ENCODE measurements around the gene ASB7. TPM values are rescaled to one million over a fixed set of nuclear protein-coding genes. Genes with fewer than 3 reads are reported as not detected.

Gene ASB7
- total RNA-seq, 6 donors from 2014 or later, result 11.7 to 19.8 (median 14.2) TPM

DNA sequence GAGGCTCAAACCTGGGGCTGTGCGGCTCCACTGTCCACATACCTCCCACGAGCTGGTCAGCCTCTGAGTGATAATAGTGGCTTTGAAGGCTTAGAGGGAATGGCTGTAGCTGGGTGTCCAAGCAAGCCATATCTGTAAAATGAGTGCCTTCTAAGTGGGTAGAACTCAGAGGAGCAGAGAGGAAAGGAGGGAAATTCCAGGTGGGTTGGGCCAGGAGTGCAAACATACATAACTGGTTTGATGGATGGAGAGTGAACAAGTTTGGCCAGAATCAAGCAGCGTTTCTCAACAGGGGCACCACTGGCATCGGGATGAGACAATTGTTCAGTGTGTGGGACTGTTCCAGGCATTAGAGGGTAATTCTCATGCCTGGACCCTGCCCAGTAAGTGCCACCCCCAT is 91.1 kb downstream of the ASB7 start:
- no peak overlapping the region for H3K27ac ChIP-seq
- 64 to 73% methylated on average over 4 of the region's 4 CpGs for WGBS, 2 donors
- peak in 1 of 2 donors; percentile 71 for ATAC-seq (ENCODE audit: low FRiP score in 2 of 2)

DNA sequence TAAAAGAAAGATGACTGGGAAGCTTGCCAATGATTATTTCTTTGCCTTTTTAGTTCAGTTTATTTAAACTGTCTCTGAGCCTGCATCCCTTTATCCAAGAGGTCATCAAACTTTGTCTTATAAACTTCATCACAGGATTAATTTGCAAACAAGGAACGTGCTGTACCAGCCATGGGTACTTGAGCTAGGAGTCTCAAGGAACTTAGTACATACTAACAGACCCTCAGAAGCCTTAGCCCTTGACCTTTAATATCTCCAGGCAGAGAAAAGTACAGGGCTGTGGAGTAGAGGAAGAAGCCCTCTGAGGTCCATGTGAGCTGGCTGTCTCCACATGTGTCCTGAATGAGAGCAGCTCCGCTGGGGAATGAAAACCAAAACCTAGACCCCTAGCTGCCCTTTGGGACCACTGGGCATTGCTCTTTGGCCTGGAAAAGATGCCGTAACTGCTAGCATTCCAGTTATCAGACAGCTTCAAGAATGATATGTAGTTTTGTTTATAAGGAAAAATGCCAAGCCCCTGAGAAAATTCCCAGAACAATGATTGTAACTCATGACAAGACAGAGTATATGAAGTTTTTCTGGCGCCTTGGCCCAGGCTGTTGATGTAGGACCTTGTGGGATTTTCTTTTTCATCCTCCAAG is 92.1 kb downstream of the ASB7 start:
- ATAC-seq (ENCODE audit: low FRiP score in 2 of 2) (peak in 1 of 2 donors; percentile 68), DNase-seq (no peak)
- TF ChIP-seq EP300 (IDR thresholded peaks at IDR 0.05), result peak in 1 of 4 donors; percentile 68
- TF ChIP-seq, protein P1, sequence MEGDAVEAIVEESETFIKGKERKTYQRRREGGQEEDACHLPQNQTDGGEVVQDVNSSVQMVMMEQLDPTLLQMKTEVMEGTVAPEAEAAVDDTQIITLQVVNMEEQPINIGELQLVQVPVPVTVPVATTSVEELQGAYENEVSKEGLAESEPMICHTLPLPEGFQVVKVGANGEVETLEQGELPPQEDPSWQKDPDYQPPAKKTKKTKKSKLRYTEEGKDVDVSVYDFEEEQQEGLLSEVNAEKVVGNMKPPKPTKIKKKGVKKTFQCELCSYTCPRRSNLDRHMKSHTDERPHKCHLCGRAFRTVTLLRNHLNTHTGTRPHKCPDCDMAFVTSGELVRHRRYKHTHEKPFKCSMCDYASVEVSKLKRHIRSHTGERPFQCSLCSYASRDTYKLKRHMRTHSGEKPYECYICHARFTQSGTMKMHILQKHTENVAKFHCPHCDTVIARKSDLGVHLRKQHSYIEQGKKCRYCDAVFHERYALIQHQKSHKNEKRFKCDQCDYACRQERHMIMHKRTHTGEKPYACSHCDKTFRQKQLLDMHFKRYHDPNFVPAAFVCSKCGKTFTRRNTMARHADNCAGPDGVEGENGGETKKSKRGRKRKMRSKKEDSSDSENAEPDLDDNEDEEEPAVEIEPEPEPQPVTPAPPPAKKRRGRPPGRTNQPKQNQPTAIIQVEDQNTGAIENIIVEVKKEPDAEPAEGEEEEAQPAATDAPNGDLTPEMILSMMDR (IDR thresholded peaks at IDR 0.05), result no peak
- peaks cover 0 to 25% (median 12%) of the 10 kb centered on the region in 4 donors for H3K4me1 ChIP-seq
- WGBS, 2 donors, result 56 to 66% methylated on average over 4 of the region's 4 CpGs
- no peaks in the 10 kb centered on the region for H3K27me3 ChIP-seq
- H3K36me3 ChIP-seq, result no peaks in the 10 kb centered on the region
- no peak overlapping the region for H3K4me3 ChIP-seq
- H3K27ac ChIP-seq, result no peak overlapping the region
- H3K9me3 ChIP-seq, result no peaks in the 10 kb centered on the region

More for the DNA sequence above, 91.1 kb downstream of the ASB7 start:
- peak in 1 of 2 donors; percentile 64 for DNase-seq
- H3K4me3 ChIP-seq, result no peak overlapping the region
- TF ChIP-seq POLR2AphosphoS5 (IDR thresholded peaks at IDR 0.05) (peak in 1 of 2 donors; percentile 29), EP300 (IDR thresholded peaks at IDR 0.05) (no peak)
- peaks cover 0 to 26% (median 12%) of the 10 kb centered on the region in 4 donors for H3K4me1 ChIP-seq
- H3K27me3 ChIP-seq, result no peaks in the 10 kb centered on the region
- H3K9me3 ChIP-seq, result no peaks in the 10 kb centered on the region
- H3K36me3 ChIP-seq, result no peaks in the 10 kb centered on the region

DNA sequence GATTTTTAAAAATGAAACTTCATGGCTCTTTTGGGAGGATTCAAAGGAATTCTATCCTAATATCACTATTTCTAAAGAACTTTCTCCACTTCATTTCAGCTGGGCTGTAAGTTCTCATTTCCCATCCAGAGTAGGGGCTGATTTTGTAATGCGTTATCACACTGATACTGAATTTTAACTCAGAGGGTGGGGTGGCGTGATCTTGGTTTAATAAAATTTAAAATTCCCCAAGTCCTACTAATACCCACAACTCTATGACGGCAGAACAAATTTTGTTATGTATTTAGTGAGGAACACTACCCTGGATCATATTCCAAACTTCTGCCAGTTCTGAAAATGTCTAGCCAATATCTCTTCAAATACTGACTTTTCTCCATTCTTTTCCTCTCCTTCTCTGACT is 92.7 kb downstream of the ASB7 start:
- H3K27ac ChIP-seq, result no peak overlapping the region
- no peak overlapping the region for H3K4me3 ChIP-seq
- no peaks in the 10 kb centered on the region for H3K36me3 ChIP-seq
- peak in 1 of 2 donors; percentile 76 for ATAC-seq (ENCODE audit: low FRiP score in 2 of 2)
- H3K4me1 ChIP-seq, result peaks cover 0 to 22% (median 12%) of the 10 kb centered on the region in 4 donors
- no peak for DNase-seq
- no peaks in the 10 kb centered on the region for H3K27me3 ChIP-seq
- WGBS, 2 donors, result 91 to 93% methylated on average over 3 of the region's 3 CpGs
- TF ChIP-seq EP300 (IDR thresholded peaks at IDR 0.05) (no peak), POLR2AphosphoS5 (IDR thresholded peaks at IDR 0.05) (no peak), POLR2A (IDR thresholded peaks at IDR 0.05) (no peak)
- TF ChIP-seq, protein P1 (IDR thresholded peaks at IDR 0.05), result no peak
- H3K9me3 ChIP-seq, result no peaks in the 10 kb centered on the region

DNA sequence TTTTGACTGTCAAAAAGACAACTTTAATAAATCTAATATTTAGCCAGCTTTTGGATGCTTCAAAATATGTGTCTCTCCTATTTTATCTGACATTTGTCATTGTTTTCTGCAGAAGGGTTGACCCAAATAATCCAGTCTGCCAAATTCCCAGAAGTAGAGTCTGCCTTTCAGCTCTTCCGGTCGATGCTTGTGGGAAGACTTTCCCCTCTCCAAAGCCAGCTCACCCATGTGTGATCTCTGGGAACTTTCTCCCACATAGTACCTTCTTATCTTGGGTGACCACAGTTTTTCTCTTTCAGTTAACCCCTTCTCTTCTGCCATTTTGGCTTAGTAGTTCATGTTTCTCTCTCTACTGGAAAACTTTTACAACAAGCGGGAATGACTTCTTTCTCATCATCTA is 94.1 kb downstream of the ASB7 start:
- no peak for ATAC-seq (ENCODE audit: low FRiP score in 2 of 2)
- no peak overlapping the region for H3K4me3 ChIP-seq
- TF ChIP-seq EP300 (IDR thresholded peaks at IDR 0.05), result no peak
- no peak for TF ChIP-seq POLR2AphosphoS5 (IDR thresholded peaks at IDR 0.05)
- TF ChIP-seq, protein P1 (IDR thresholded peaks at IDR 0.05), result no peak
- no peak for TF ChIP-seq POLR2A (IDR thresholded peaks at IDR 0.05)

More for the DNA sequence above, 94.1 kb downstream of the ASB7 start:
- H3K9me3 ChIP-seq, result no peaks in the 10 kb centered on the region
- H3K4me1 ChIP-seq, result peaks cover 0 to 17% (median 12%) of the 10 kb centered on the region in 4 donors
- H3K36me3 ChIP-seq, result no peaks in the 10 kb centered on the region
- WGBS, 2 donors, result 73 to 78% methylated on average over 3 of the region's 3 CpGs
- no peak for DNase-seq
- no peak overlapping the region for H3K27ac ChIP-seq
- H3K27me3 ChIP-seq, result no peaks in the 10 kb centered on the region

Small RNA genes within 50 kb of the gene (small RNA-seq; reads per million reads assigned to genes)
- gene RF00019 (0 reads per million in 4 donors), gene RNU6-181P (0 reads per million in 4 donors)

Other genes with a start within 250 kb of the ASB7 start
- under 1 TPM in 1 of 6 donors, not detected in 5; 0.33 TPM for gene CERS3, start 73.6 kb upstream of the ASB7 start, total RNA-seq
- gene LINS1, start 405 bp upstream of the ASB7 start, total RNA-seq, result 10 to 100 TPM; 11.8 to 43.0 (median 18.2) TPM